Astrocyte (in vitro differentiated cells and primary cell): ENCODE data around the gene RAP1B. TPM values are rescaled to one million over a fixed set of nuclear protein-coding genes. Genes with fewer than 3 reads are reported as not detected.

Source experiments
- DNase-seq: peaks from one replicate; pipeline ENCODE4 v3.0.0-alpha.2; 2010; ENCODE audit warnings: low read depth
- FAIRE-seq: peaks from 2 replicates; lab custom pipeline; 2011; peaks lifted over from hg19 to GRCh38; lab: Jason Lieb, UNC
- H2AFZ ChIP-seq: 2 replicates; pipeline ENCODE4 v1.6.0; 2012; ENCODE audit warnings: low read depth, low read length, inconsistent platforms
- H3K27ac ChIP-seq: 2 replicates; pipeline ENCODE4 v1.5.1; 2011; ENCODE audit warnings: low read depth, low read length, inconsistent platforms
- H3K27me3 ChIP-seq: 2 replicates; pipeline ENCODE4 v1.6.0; 2011; ENCODE audit warnings: low read length, inconsistent platforms; ENCODE audit not compliant: insufficient read depth
- H3K36me3 ChIP-seq: 2 replicates; pipeline ENCODE4 v1.5.1; 2011; ENCODE audit warnings: low read length, inconsistent platforms; ENCODE audit not compliant: insufficient read depth
- H3K4me1 ChIP-seq: 2 replicates; pipeline ENCODE4 v1.5.1; 2011; ENCODE audit warnings: low read length, inconsistent platforms; ENCODE audit not compliant: insufficient read depth
- H3K4me2 ChIP-seq: 2 replicates; pipeline ENCODE4 v1.6.0; 2012; ENCODE audit warnings: low read length, inconsistent platforms
- H3K4me3 ChIP-seq: 2 replicates; pipeline ENCODE4 v1.5.1; 2011; ENCODE audit warnings: low read depth, mild to moderate bottlenecking, low read length, inconsistent platforms; ENCODE audit not compliant: insufficient read depth
- H3K79me2 ChIP-seq: 2 replicates; pipeline ENCODE4 v1.6.0; 2012; ENCODE audit warnings: mild to moderate bottlenecking, low read length, inconsistent platforms; ENCODE audit not compliant: insufficient read depth
- H3K9ac ChIP-seq: 2 replicates; pipeline ENCODE4 v1.6.0; 2012; ENCODE audit warnings: mild to moderate bottlenecking, low read length, inconsistent platforms
- H3K9me3 ChIP-seq: 2 replicates; pipeline ENCODE4 v1.5.1; 2012; ENCODE audit warnings: low read depth, mild to moderate bottlenecking, low read length, inconsistent platforms; ENCODE audit not compliant: insufficient read depth
- H4K20me1 ChIP-seq: 2 replicates; pipeline ENCODE4 v1.6.0; 2012; ENCODE audit warnings: low read length, inconsistent platforms; ENCODE audit not compliant: insufficient read depth
- H3K27ac Mint-ChIP-seq: one replicate; pipeline ENCODE4 v1.8.0; 2021; ENCODE audit warnings: mild to moderate bottlenecking, mixed read lengths; ENCODE audit not compliant: unreplicated experiment
- H3K27me3 Mint-ChIP-seq: one replicate; pipeline ENCODE4 v1.8.0; 2021; ENCODE audit warnings: low read depth, mixed read lengths; ENCODE audit not compliant: unreplicated experiment
- H3K36me3 Mint-ChIP-seq: one replicate; pipeline ENCODE4 v1.8.0; 2021; ENCODE audit warnings: low read depth, mixed read lengths; ENCODE audit not compliant: unreplicated experiment
- H3K4me1 Mint-ChIP-seq: one replicate; pipeline ENCODE4 v1.8.0; 2021; ENCODE audit warnings: low read depth, mixed read lengths; ENCODE audit not compliant: unreplicated experiment
- H3K4me3 Mint-ChIP-seq: one replicate; pipeline ENCODE4 v1.8.0; 2021; ENCODE audit warnings: mild to moderate bottlenecking, moderate library complexity, mixed read lengths; ENCODE audit not compliant: unreplicated experiment
- H3K9me3 Mint-ChIP-seq: one replicate; pipeline ENCODE4 v1.8.0; 2021; ENCODE audit warnings: mild to moderate bottlenecking, mixed read lengths; ENCODE audit not compliant: unreplicated experiment
- EZH2 ChIP-seq: IDR thresholded peaks from 2 replicates; pipeline ENCODE4 v1.6.1; 2012; ENCODE audit warnings: mild to moderate bottlenecking, low read length, inconsistent platforms; ENCODE audit not compliant: insufficient read depth
- total RNA-seq: library from RNA; stranded (reverse); gene quantifications from 2 replicates; pipeline ENCODE4 v1.2.1, GENCODE V29; 2021
- TF ChIP-seq, protein P1 (sequence below): IDR thresholded peaks from 2 replicates; pipeline ENCODE4 v1.5.1; 2011; ENCODE audit warnings: low read depth, mild to moderate bottlenecking, inconsistent platforms, low read length, moderate library complexity; ENCODE audit not compliant: insufficient read depth

RAP1B gene
- total RNA-seq, 1 donor from 2014 or later: 216 TPM

GRCh38 chr12:68573406-68573805 is 37.3 kb upstream of the RAP1B start:
- Histone ChIP-seq H3K4me2 (no peak overlapping the region), H3K79me2 (no peaks in the 10 kb centered on the region), H4K20me1 (no peaks in the 10 kb centered on the region), H3K9ac (no peak overlapping the region), H3K4me1 (no peaks in the 10 kb centered on the region), H3K27ac (no peak overlapping the region), H3K9me3 (no peaks in the 10 kb centered on the region), H3K36me3 (no peaks in the 10 kb centered on the region), H3K4me3 (no peak overlapping the region), H2AFZ (no peak overlapping the region), H3K27me3 (no peaks in the 10 kb centered on the region)
- FAIRE-seq (no peak), DNase-seq (no peak)
- no peaks in the 10 kb centered on the region for H3K27me3 Mint-ChIP-seq
- TF ChIP-seq, protein P1, sequence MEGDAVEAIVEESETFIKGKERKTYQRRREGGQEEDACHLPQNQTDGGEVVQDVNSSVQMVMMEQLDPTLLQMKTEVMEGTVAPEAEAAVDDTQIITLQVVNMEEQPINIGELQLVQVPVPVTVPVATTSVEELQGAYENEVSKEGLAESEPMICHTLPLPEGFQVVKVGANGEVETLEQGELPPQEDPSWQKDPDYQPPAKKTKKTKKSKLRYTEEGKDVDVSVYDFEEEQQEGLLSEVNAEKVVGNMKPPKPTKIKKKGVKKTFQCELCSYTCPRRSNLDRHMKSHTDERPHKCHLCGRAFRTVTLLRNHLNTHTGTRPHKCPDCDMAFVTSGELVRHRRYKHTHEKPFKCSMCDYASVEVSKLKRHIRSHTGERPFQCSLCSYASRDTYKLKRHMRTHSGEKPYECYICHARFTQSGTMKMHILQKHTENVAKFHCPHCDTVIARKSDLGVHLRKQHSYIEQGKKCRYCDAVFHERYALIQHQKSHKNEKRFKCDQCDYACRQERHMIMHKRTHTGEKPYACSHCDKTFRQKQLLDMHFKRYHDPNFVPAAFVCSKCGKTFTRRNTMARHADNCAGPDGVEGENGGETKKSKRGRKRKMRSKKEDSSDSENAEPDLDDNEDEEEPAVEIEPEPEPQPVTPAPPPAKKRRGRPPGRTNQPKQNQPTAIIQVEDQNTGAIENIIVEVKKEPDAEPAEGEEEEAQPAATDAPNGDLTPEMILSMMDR: no peak
- no peak for TF ChIP-seq EZH2
- no peaks in the 10 kb centered on the region for H3K4me1 Mint-ChIP-seq
- H3K9me3 Mint-ChIP-seq: no peaks in the 10 kb centered on the region
- no peak overlapping the region for H3K4me3 Mint-ChIP-seq
- H3K27ac Mint-ChIP-seq: no peak overlapping the region
- no peaks in the 10 kb centered on the region for H3K36me3 Mint-ChIP-seq

GRCh38 chr12:68577949-68578348 is 32.8 kb upstream of the RAP1B start:
- Histone ChIP-seq H2AFZ (no peak overlapping the region), H3K79me2 (no peaks in the 10 kb centered on the region), H3K9ac (no peak overlapping the region), H3K27ac (no peak overlapping the region), H3K9me3 (no peaks in the 10 kb centered on the region), H3K4me1 (no peaks in the 10 kb centered on the region), H3K36me3 (no peaks in the 10 kb centered on the region), H4K20me1 (no peaks in the 10 kb centered on the region), H3K27me3 (no peaks in the 10 kb centered on the region), H3K4me3 (no peak overlapping the region), H3K4me2 (no peak overlapping the region)
- no peaks in the 10 kb centered on the region for H3K9me3 Mint-ChIP-seq
- H3K27me3 Mint-ChIP-seq: no peaks in the 10 kb centered on the region
- no peak for TF ChIP-seq EZH2
- TF ChIP-seq, protein P1: no peak
- no peaks in the 10 kb centered on the region for H3K36me3 Mint-ChIP-seq
- DNase-seq (no peak), FAIRE-seq (no peak)
- no peaks in the 10 kb centered on the region for H3K4me1 Mint-ChIP-seq
- H3K27ac Mint-ChIP-seq: no peak overlapping the region
- H3K4me3 Mint-ChIP-seq: no peak overlapping the region

- no peak for DNase-seq
- no peaks in the 10 kb centered on the region for H3K27me3 Mint-ChIP-seq
- no peak for FAIRE-seq
Observed at GRCh38 chr12:68578765-68579164, 31.9 kb upstream of the RAP1B start.

More at GRCh38 chr12:68578765-68579164, 31.9 kb upstream of the RAP1B start:
- H3K4me3 Mint-ChIP-seq: no peak overlapping the region
- Histone ChIP-seq H3K36me3 (no peaks in the 10 kb centered on the region), H3K27me3 (no peaks in the 10 kb centered on the region), H3K9me3 (no peaks in the 10 kb centered on the region), H3K9ac (no peak overlapping the region), H2AFZ (no peak overlapping the region), H4K20me1 (no peaks in the 10 kb centered on the region), H3K27ac (no peak overlapping the region), H3K4me1 (no peaks in the 10 kb centered on the region), H3K4me2 (no peak overlapping the region), H3K79me2 (no peaks in the 10 kb centered on the region), H3K4me3 (no peak overlapping the region)
- H3K36me3 Mint-ChIP-seq: no peaks in the 10 kb centered on the region
- H3K4me1 Mint-ChIP-seq: no peaks in the 10 kb centered on the region
- no peaks in the 10 kb centered on the region for H3K9me3 Mint-ChIP-seq
- H3K27ac Mint-ChIP-seq: no peak overlapping the region
- TF ChIP-seq, protein P1: no peak
- no peak for TF ChIP-seq EZH2
